GM12878 (cell line): Measurements from ENCODE around the gene RFWD3. TPM values are rescaled to one million over a fixed set of nuclear protein-coding genes. Genes with fewer than 3 reads are reported as not detected.

Source experiments
- ATAC-seq: fragments of 200-7000 bp; cut with Tn5 transposase; 3 replicates; pipeline ENCODE4 v1.9.1; 2020; ENCODE audit warnings: mild to moderate bottlenecking, moderate library complexity
- BruUV-seq: library from RNA; stranded (reverse); fragments of 400-500 nt; replicated peaks from 2 replicates; lab custom pipeline; 2021; lab: Mats Ljungman, UMichigan
- CTCF ChIA-PET: fragments of 300-600 bp; sonication (Branson Sonifier 250); formaldehyde crosslinking; extraction: SDS; loops from one replicate; lab custom pipeline; 2021; ENCODE audit warnings: inconsistent platforms; lab: Yijun Ruan, JAX
- POLR2A ChIA-PET: fragments of 350-600 bp; formaldehyde crosslinking; extraction: SDS; loops from one replicate; lab custom pipeline; 2021; ENCODE audit warnings: inconsistent platforms; lab: Charles Lee
- RAD21 ChIA-PET: fragments of 300-600 bp; sonication (Branson Sonifier 250); formaldehyde crosslinking; loops from one replicate; lab custom pipeline; 2023; ENCODE audit warnings: antibody characterized with exemption; ENCODE audit not compliant: unreplicated experiment; lab: Charles Lee
- SMC1A ChIA-PET: fragments of 300-600 bp; sonication (Branson Sonifier 250); formaldehyde crosslinking; loops from one replicate; lab custom pipeline; 2023; ENCODE audit not compliant: unreplicated experiment, uncharacterized antibody; lab: Charles Lee
- DNase-seq: peaks from one replicate; pipeline ENCODE4 v3.0.0-alpha.2; 2011; ENCODE audit warnings: low read depth, low spot score
- FAIRE-seq: peaks from 3 replicates; lab custom pipeline; 2011; peaks lifted over from hg19 to GRCh38; lab: Jason Lieb, UNC
- H2AFZ ChIP-seq: 2 replicates; pipeline ENCODE4 v1.6.0; 2011; ENCODE audit warnings: low read depth, low read length, control low read depth; ENCODE audit not compliant: control insufficient read depth
- H3K27ac ChIP-seq: 2 replicates; pipeline ENCODE4 v1.5.1; 2011; ENCODE audit warnings: control low read depth; ENCODE audit not compliant: control insufficient read depth, insufficient read depth
- H3K27me3 ChIP-seq, 2 experiments: replicated peaks in 1 of 2; 2 replicates each; pipeline versions ENCODE4 v1.6.0 to v1.6.1; 2011; ENCODE audit warnings: low read length in 1 of 2; ENCODE audit not compliant: control insufficient read depth in 2 of 2, insufficient read depth in 2 of 2
- H3K36me3 ChIP-seq, 2 experiments: 2 replicates each; pipeline ENCODE4 v1.5.1; 2011; ENCODE audit warnings: low read length in 1 of 2; ENCODE audit not compliant: control insufficient read depth in 2 of 2, insufficient read depth in 2 of 2
- H3K4me1 ChIP-seq: 2 replicates; pipeline ENCODE4 v1.6.1; 2011; ENCODE audit warnings: mild to moderate bottlenecking, low read length, moderate library complexity, mixed read lengths; ENCODE audit not compliant: control insufficient read depth, insufficient read depth
- H3K4me2 ChIP-seq: 2 replicates; pipeline ENCODE4 v1.6.0; 2011; ENCODE audit warnings: control low read depth; ENCODE audit not compliant: control insufficient read depth, insufficient read depth
- H3K4me3 ChIP-seq: fragments of 200-600 bp; sonication (generic); 2 replicates; pipeline ENCODE4 v1.5.1; 2016
- H3K79me2 ChIP-seq: 2 replicates; pipeline ENCODE4 v1.6.0; 2011; ENCODE audit warnings: low read length; ENCODE audit not compliant: control insufficient read depth, insufficient read depth
- H3K9ac ChIP-seq: 2 replicates; pipeline ENCODE4 v1.8.0; 2011; ENCODE audit warnings: low read length, control low read depth, mixed read lengths; ENCODE audit not compliant: control insufficient read depth, insufficient read depth
- H3K9me3 ChIP-seq: replicated peaks from 3 replicates; pipeline ENCODE4 v1.5.1; 2011; ENCODE audit warnings: mild to moderate bottlenecking, low read length; ENCODE audit not compliant: control insufficient read depth, insufficient read depth
- H4K20me1 ChIP-seq: 2 replicates; pipeline ENCODE4 v1.6.0; 2011; ENCODE audit not compliant: control insufficient read depth, insufficient read depth
- CBX3 ChIP-seq: fragments of 200-600 bp; sonication (generic); IDR thresholded peaks from 2 replicates; pipeline ENCODE4 v1.6.1; 2016; ENCODE audit warnings: low read depth, borderline replicate concordance
- EGR1 ChIP-seq, 2 experiments: IDR thresholded peaks; 1 replicate in 1 of 2; 2 replicates in 1 of 2; pipeline ENCODE4 v1.6.1; 2011 to 2012; ENCODE audit warnings: low read depth in 2 of 2, low read length in 2 of 2, borderline replicate concordance in 1 of 2, mild to moderate bottlenecking in 1 of 2, moderate library complexity in 1 of 2
- FOXM1 ChIP-seq: IDR thresholded peaks from 2 replicates; pipeline ENCODE4 v1.6.1; 2012; ENCODE audit warnings: low read depth, mild to moderate bottlenecking, inconsistent platforms, low read length, moderate library complexity
- GATAD2B ChIP-seq: fragments of 450-650 bp; conservative IDR thresholded peaks from 2 replicates; pipeline ENCODE4 v1.6.1; 2017; ENCODE audit warnings: low read depth, mild to moderate bottlenecking, moderate library complexity
- HDAC6 ChIP-seq: fragments of 200-600 bp; sonication (generic); IDR thresholded peaks from one replicate; pipeline ENCODE4 v1.8.0; 2017; ENCODE audit warnings: antibody characterized with exemption; ENCODE audit not compliant: unreplicated experiment
- KDM1A ChIP-seq: fragments of 200-600 bp; sonication (generic); IDR thresholded peaks from 2 replicates; pipeline ENCODE4 v1.6.1; 2016; ENCODE audit warnings: borderline replicate concordance
- MYB ChIP-seq: fragments of 150-350 bp; IDR thresholded peaks from 2 replicates; pipeline ENCODE4 v1.6.1; 2014; ENCODE audit warnings: mild to moderate bottlenecking, low read depth, low read length, borderline replicate concordance
- NRF1 ChIP-seq: conservative IDR thresholded peaks from 2 replicates; pipeline ENCODE4 v1.6.1; 2011; ENCODE audit warnings: mild to moderate bottlenecking, low read depth, low read length, improper control_type of control experiment
- RAD21 ChIP-seq: IDR thresholded peaks from 2 replicates; pipeline ENCODE4 v1.6.1; 2011; ENCODE audit warnings: mild to moderate bottlenecking, low read depth, low read length, moderate library complexity; ENCODE audit not compliant: insufficient read depth
- RAD51 ChIP-seq: fragments of 450-650 bp; IDR thresholded peaks from 2 replicates; pipeline ENCODE4 v1.6.1; 2016; ENCODE audit warnings: moderate library complexity, mild to moderate bottlenecking, inconsistent platforms
- SREBF2 ChIP-seq: IDR thresholded peaks from 2 replicates; pipeline ENCODE4 v1.6.1; 2012; ENCODE audit warnings: mild to moderate bottlenecking, low read length
- SUPT20H ChIP-seq: IDR thresholded peaks from 2 replicates; pipeline ENCODE4 v1.6.1; 2011; ENCODE audit warnings: low read depth, mild to moderate bottlenecking, low read length, moderate library complexity, borderline replicate concordance; ENCODE audit not compliant: control insufficient read depth
- SUZ12 ChIP-seq: fragments of 200-600 bp; sonication (generic); IDR thresholded peaks from one replicate; pipeline ENCODE4 v1.6.1; 2018; ENCODE audit warnings: antibody characterized with exemption, mild to moderate bottlenecking; ENCODE audit not compliant: unreplicated experiment
- TCF3 ChIP-seq: IDR thresholded peaks from 2 replicates; pipeline ENCODE4 v1.6.1; 2012; ENCODE audit warnings: low read depth, mild to moderate bottlenecking, low read length, borderline replicate concordance; ENCODE audit not compliant: insufficient read depth
- ZNF384 ChIP-seq: IDR thresholded peaks from 2 replicates; pipeline ENCODE4 v1.6.1; 2012; ENCODE audit warnings: low read depth, mild to moderate bottlenecking, low read length, improper control_type of control experiment, borderline replicate concordance
- WGBS: methylation state at CpG from one replicate; pipeline ENCODE4 v1.1.6; 2016; ENCODE audit warnings: low lambda C conversion rate; ENCODE audit not compliant: insufficient replicate concordance, insufficient coverage; ENCODE audit errors: missing lambda C conversion rate; 5-methylcytosine and 5-hydroxymethylcytosine counted together
- in situ Hi-C: fragments of 300-500 bp; cut with MboI; formaldehyde crosslinking; loops from 9 replicates; pipeline ENCODE4 v1.14.3; 2018; ENCODE audit warnings: mixed read lengths
- intact Hi-C: fragments of 100-400 bp; cut with micrococcal nuclease; formaldehyde crosslinking; loops from one replicate; pipeline ENCODE4 v1.14.2; 2022; ENCODE audit not compliant: unreplicated experiment
- polyA plus RNA-seq, 11 experiments: library from polyadenylated mRNA; depleted of rRNA in 4 of 11; unstranded in 6 of 11; stranded (reverse) in 5 of 11; fragments of >200 nt; fragmentation: Nextera tagmentation in 4 of 11; fragmentation: Illumina TruSeq in 1 of 11; extraction: Ambion mirVana in 4 of 11; extraction: Trizol in 1 of 11; gene quantifications; 1 replicate in 1 of 11; 2 replicates in 10 of 11; pipeline versions ENCODE4 v1.2.1 to v1.2.3, GENCODE V29; 2011 to 2016; ENCODE audit warnings: inconsistent platforms in 2 of 11, missing spikeins in 2 of 11, low read depth in 1 of 11
- total RNA-seq, 4 experiments: library from RNA; depleted of rRNA in 3 of 4; stranded (reverse); fragments of >200 nt in 3 of 4; fragmentation: Illumina TruSeq in 1 of 4; extraction: Trizol in 1 of 4; gene quantifications; 2 replicates each; pipeline versions ENCODE4 v1.2.1 to v1.2.3, GENCODE V29; 2013 to 2021

Gene RFWD3
- total and polyA plus RNA-seq, 10 of the 15 experiments (the other 5 are each of a cell fraction or from before 2014, with no cell fraction given): 10.7 to 78.5 (median 51.2) TPM

- Histone ChIP-seq H3K4me1 (no peaks in the 10 kb centered on the region), H3K9ac (no peak overlapping the region), H3K79me2 (peaks cover 36% of the 10 kb centered on the region), H3K4me3 (no peak overlapping the region), H3K27me3 (no peaks in the 10 kb centered on the region), H3K27ac (no peak overlapping the region), H3K9me3 (no peaks in the 10 kb centered on the region), H2AFZ (no peak overlapping the region), H4K20me1 (no peaks in the 10 kb centered on the region), H3K4me2 (no peak overlapping the region), H3K36me3 (peaks cover 7 to 43% of the 10 kb centered on the region in 2 experiments)
- intact Hi-C loops (no loop called here), in situ Hi-C loops (no loop called here)
- CTCF ChIA-PET: interaction anchor here (1.0 to 3.3 kb wide), 20 partner anchors 7 to 348 kb away, joined by 3 to 24 read pairs (median 5); partner anchors contain the start of gene RFWD3
- FAIRE-seq: no peak
- 89% methylated on average over 1 of the region's 1 CpG for WGBS
- no peak for DNase-seq
- RAD21 ChIA-PET: interaction anchor here (1.2 to 1.4 kb wide), 3 partner anchors 20 to 344 kb away, joined by 3 to 5 read pairs (median 3); no protein-coding TSS in a partner anchor
- ATAC-seq: no peak
- SMC1A ChIA-PET: interaction anchor here (1.0 to 1.8 kb wide), 3 partner anchors 12 to 210 kb away, joined by 3 to 6 read pairs (median 3); no protein-coding TSS in a partner anchor
- no TSS peak for BruUV-seq
- no peak for TF ChIP-seq EGR1 (IDR thresholded peaks at IDR 0.05; ENCODE audit: borderline replicate concordance in 1 of 2, low read depth in 2 of 2, low read length in 2 of 2)
- no peak for TF ChIP-seq TCF3
- TF ChIP-seq SUPT20H: no peak
- TF ChIP-seq GATAD2B: no peak
- TF ChIP-seq SUZ12: no peak
- no peak for TF ChIP-seq ZNF384
- TF ChIP-seq HDAC6: no peak
- TF ChIP-seq MYB: no peak
- TF ChIP-seq SREBF2: no peak
- no peak for TF ChIP-seq NRF1
- TF ChIP-seq RAD51: no peak
- TF ChIP-seq RAD21: no peak
- no peak for TF ChIP-seq FOXM1
- no peak for TF ChIP-seq KDM1A
- TF ChIP-seq CBX3: no peak
- POLR2A ChIA-PET: interaction anchor here (1.1 kb wide), 1 partner anchor 46 kb away, joined by 4 read pairs; no protein-coding TSS in a partner anchor
These were observed 14.4 kb downstream of the RFWD3 start for GRCh38 chr16:74652249-74652648.
